Neural progenitor cell (in vitro differentiated cells): ENCODE results near the gene MTG2. TPM values are rescaled to one million over a fixed set of nuclear protein-coding genes. Genes with fewer than 3 reads are reported as not detected.

ENCODE experiments used
- DNase-seq: peaks from one replicate; pipeline ENCODE4 v3.0.0-alpha.2; 2016; ENCODE audit warnings: low spot score
- H2AFZ ChIP-seq: fragments of 200-600 bp; sonication (generic); replicated peaks from 2 replicates; pipeline ENCODE4 v1.6.1; 2016; ENCODE audit warnings: antibody characterized with exemption
- H3F3A ChIP-seq: fragments of 200-600 bp; sonication (generic); 2 replicates; pipeline ENCODE4 v1.6.1; 2016; ENCODE audit warnings: antibody characterized with exemption, low read depth
- H3K27ac ChIP-seq: fragments of 200-600 bp; sonication (generic); 2 replicates; pipeline ENCODE4 v1.5.1; 2016; ENCODE audit warnings: mild to moderate bottlenecking
- H3K27me3 ChIP-seq: fragments of 200-600 bp; sonication (generic); 2 replicates; pipeline ENCODE4 v1.6.1; 2016; ENCODE audit warnings: mild to moderate bottlenecking, moderate library complexity
- H3K36me3 ChIP-seq: fragments of 200-600 bp; sonication (generic); 2 replicates; pipeline ENCODE4 v1.5.1; 2016
- H3K4me1 ChIP-seq: fragments of 200-600 bp; sonication (generic); 2 replicates; pipeline ENCODE4 v1.6.1; 2016; ENCODE audit warnings: mixed run types
- H3K4me2 ChIP-seq: fragments of 200-600 bp; sonication (generic); 2 replicates; pipeline ENCODE4 v1.6.1; 2016
- H3K4me3 ChIP-seq: fragments of 200-600 bp; sonication (generic); 2 replicates; pipeline ENCODE4 v1.5.1; 2016
- H3K79me2 ChIP-seq: fragments of 200-600 bp; sonication (generic); 2 replicates; pipeline ENCODE4 v1.6.1; 2016; ENCODE audit warnings: low read depth
- H3K9ac ChIP-seq: fragments of 200-600 bp; sonication (generic); 2 replicates; pipeline ENCODE4 v1.6.1; 2016
- H3K9me3 ChIP-seq: fragments of 200-600 bp; sonication (generic); 2 replicates; pipeline ENCODE4 v1.5.1; 2016; ENCODE audit warnings: low read depth
- H4K20me1 ChIP-seq: fragments of 200-600 bp; sonication (generic); 2 replicates; pipeline ENCODE4 v1.6.1; 2016; ENCODE audit warnings: low read depth
- H3K27ac Mint-ChIP-seq: 3 replicates; pipeline ENCODE4 v1.8.0; 2021; ENCODE audit warnings: mixed read lengths
- H3K27me3 Mint-ChIP-seq: 2 replicates; pipeline ENCODE4 v1.8.0; 2022; ENCODE audit warnings: low read depth, mild to moderate bottlenecking, inconsistent platforms, moderate library complexity, mixed read lengths; ENCODE audit not compliant: insufficient read depth
- H3K36me3 Mint-ChIP-seq: 3 replicates; pipeline ENCODE4 v1.8.0; 2021; ENCODE audit warnings: mixed read lengths
- H3K4me1 Mint-ChIP-seq: 3 replicates; pipeline ENCODE4 v1.8.0; 2021; ENCODE audit warnings: mixed read lengths
- H3K4me3 Mint-ChIP-seq: 3 replicates; pipeline ENCODE4 v1.8.0; 2021; ENCODE audit warnings: mild to moderate bottlenecking, moderate library complexity, mixed read lengths
- H3K9me3 Mint-ChIP-seq: 3 replicates; pipeline ENCODE4 v1.8.0; 2020; ENCODE audit warnings: mixed read lengths
- EZH2 ChIP-seq: fragments of 200-600 bp; sonication (generic); IDR thresholded peaks from 2 replicates; pipeline ENCODE4 v1.6.1; 2017; ENCODE audit warnings: antibody characterized with exemption, mild to moderate bottlenecking, moderate library complexity
- EZH2phosphoT487 ChIP-seq: fragments of 200-600 bp; sonication (generic); IDR thresholded peaks from 2 replicates; pipeline ENCODE4 v1.6.1; 2017; ENCODE audit warnings: antibody characterized with exemption
- total RNA-seq: library from RNA; depleted of rRNA; stranded (reverse); fragments of >200 nt; gene quantifications from 2 replicates; pipeline ENCODE4 v1.2.3, GENCODE V29; 2015; ENCODE audit warnings: low replicate concordance
- TF ChIP-seq, protein P1 (sequence below): fragments of 200-600 bp; sonication (generic); IDR thresholded peaks from 2 replicates; pipeline ENCODE4 v1.5.1; 2017; ENCODE audit warnings: antibody characterized with exemption, mild to moderate bottlenecking

The MTG2 gene
- total RNA-seq, 1 donor from 2014 or later: 16.2 TPM

- Histone ChIP-seq H3K27me3 (no peaks in the 10 kb centered on the region), H3K9ac (peak overlapping the region; percentile 93)
- peak; percentile 28 for DNase-seq
Observed at GRCh38 chr20:62183426-62184142, 756 bp downstream of the MTG2 start.

GRCh38 chr20:62186096-62186426 is 3.2 kb downstream of the MTG2 start:
- H3K4me3 Mint-ChIP-seq: no peak overlapping the region

More at GRCh38 chr20:62183426-62184142, 756 bp downstream of the MTG2 start:
- Mint-ChIP-seq H3K4me3 (peak overlapping the region; percentile 96), H3K9me3 (no peaks in the 10 kb centered on the region), H3K36me3 (no peaks in the 10 kb centered on the region), H3K27ac (peak overlapping the region; percentile 38), H3K27me3 (peaks cover 3% of the 10 kb centered on the region), H3K4me1 (peaks cover 17% of the 10 kb centered on the region)
- peak overlapping the region; percentile 95 for H3K4me3 ChIP-seq
- peaks cover 35% of the 10 kb centered on the region for H3F3A ChIP-seq
- no peaks in the 10 kb centered on the region for H3K9me3 ChIP-seq
- H4K20me1 ChIP-seq: no peaks in the 10 kb centered on the region
- H3K4me1 ChIP-seq: peaks cover 10% of the 10 kb centered on the region
- peak overlapping the region; percentile 80 for H2AFZ ChIP-seq
- TF ChIP-seq, protein P1, sequence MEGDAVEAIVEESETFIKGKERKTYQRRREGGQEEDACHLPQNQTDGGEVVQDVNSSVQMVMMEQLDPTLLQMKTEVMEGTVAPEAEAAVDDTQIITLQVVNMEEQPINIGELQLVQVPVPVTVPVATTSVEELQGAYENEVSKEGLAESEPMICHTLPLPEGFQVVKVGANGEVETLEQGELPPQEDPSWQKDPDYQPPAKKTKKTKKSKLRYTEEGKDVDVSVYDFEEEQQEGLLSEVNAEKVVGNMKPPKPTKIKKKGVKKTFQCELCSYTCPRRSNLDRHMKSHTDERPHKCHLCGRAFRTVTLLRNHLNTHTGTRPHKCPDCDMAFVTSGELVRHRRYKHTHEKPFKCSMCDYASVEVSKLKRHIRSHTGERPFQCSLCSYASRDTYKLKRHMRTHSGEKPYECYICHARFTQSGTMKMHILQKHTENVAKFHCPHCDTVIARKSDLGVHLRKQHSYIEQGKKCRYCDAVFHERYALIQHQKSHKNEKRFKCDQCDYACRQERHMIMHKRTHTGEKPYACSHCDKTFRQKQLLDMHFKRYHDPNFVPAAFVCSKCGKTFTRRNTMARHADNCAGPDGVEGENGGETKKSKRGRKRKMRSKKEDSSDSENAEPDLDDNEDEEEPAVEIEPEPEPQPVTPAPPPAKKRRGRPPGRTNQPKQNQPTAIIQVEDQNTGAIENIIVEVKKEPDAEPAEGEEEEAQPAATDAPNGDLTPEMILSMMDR: no peak
- TF ChIP-seq EZH2 (no peak), EZH2phosphoT487 (no peak)
- H3K36me3 ChIP-seq: peaks cover 7% of the 10 kb centered on the region
- peaks cover 45% of the 10 kb centered on the region for H3K79me2 ChIP-seq
- peak overlapping the region; percentile 88 for H3K4me2 ChIP-seq
- H3K27ac ChIP-seq: no peak overlapping the region

DNA sequence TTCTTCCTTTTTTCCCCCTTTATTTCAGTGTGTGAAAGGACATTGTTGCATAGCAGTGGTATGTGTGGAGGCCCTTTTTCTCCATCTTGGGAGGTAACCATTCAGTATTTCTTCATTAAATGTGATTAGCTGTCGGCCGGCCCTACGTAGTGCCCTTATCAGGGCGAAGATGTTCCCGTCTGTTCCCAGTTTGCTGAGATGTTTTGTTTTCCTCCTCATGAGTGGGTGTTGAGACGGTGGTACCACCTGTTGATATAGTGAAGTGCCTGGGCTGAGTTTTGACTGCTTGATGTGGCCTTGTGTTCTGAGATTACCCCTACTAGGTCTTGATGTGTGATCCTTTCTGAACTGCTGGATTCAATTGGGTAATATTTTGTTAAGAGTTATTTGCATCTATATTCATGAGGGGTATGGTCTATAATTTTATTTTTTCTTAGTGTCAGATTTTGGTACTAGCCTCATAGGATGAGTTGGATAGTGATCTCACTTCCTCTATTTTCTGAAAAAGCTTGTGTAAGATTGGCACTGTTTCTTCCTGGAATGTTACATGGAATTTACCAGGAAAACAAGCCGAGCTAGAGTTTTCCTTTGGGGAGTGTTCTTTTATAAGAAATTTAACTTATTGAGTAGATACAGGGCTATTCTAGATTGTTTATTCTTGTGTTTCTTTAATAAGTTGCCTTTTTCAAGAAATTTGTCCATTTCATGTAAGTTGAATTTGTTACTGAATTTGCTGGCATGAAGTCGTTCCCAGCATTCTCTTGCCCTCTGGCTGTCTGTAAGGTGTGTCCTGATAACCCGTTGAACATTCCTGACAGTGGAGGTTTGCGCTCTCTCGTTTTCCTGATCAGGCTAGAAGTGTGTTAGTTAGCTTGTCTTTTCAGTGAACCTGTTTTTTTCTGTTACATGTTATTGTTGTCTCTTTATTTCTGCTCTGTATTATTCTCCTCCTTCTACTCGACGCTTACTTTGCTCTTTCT is 4.3 kb downstream of the MTG2 start:
- H3K9ac ChIP-seq: no peak overlapping the region
- Mint-ChIP-seq H3K36me3 (peaks cover 2% of the 10 kb centered on the region), H3K4me1 (peaks cover 11% of the 10 kb centered on the region), H3K27ac (peak overlapping the region; percentile 5), H3K4me3 (peak overlapping the region; percentile 2), H3K27me3 (peaks cover 3% of the 10 kb centered on the region), H3K9me3 (no peaks in the 10 kb centered on the region)
- H4K20me1 ChIP-seq: no peaks in the 10 kb centered on the region
- no peaks in the 10 kb centered on the region for H3K36me3 ChIP-seq
- no peak for DNase-seq
- H3K4me2 ChIP-seq: no peak overlapping the region
- no peaks in the 10 kb centered on the region for H3K9me3 ChIP-seq
- H3K27me3 ChIP-seq: no peaks in the 10 kb centered on the region
- peaks cover 48% of the 10 kb centered on the region for H3K79me2 ChIP-seq
- no peak overlapping the region for H3K27ac ChIP-seq
- peaks cover 4% of the 10 kb centered on the region for H3K4me1 ChIP-seq
- H3K4me3 ChIP-seq: no peak overlapping the region
- TF ChIP-seq EZH2phosphoT487 (no peak), EZH2 (no peak)
- TF ChIP-seq, protein P1: no peak
- peaks cover 10% of the 10 kb centered on the region for H3F3A ChIP-seq
- no peak overlapping the region for H2AFZ ChIP-seq

More at GRCh38 chr20:62186096-62186426, 3.2 kb downstream of the MTG2 start:
- Histone ChIP-seq H3K79me2 (peaks cover 48% of the 10 kb centered on the region), H3K9me3 (no peaks in the 10 kb centered on the region), H3K36me3 (no peaks in the 10 kb centered on the region), H3K9ac (no peak overlapping the region), H3K4me1 (peaks cover 10% of the 10 kb centered on the region), H3F3A (peaks cover 21% of the 10 kb centered on the region), H3K4me2 (no peak overlapping the region), H3K27me3 (no peaks in the 10 kb centered on the region), H3K27ac (no peak overlapping the region), H2AFZ (no peak overlapping the region), H3K4me3 (no peak overlapping the region), H4K20me1 (no peaks in the 10 kb centered on the region)
- Mint-ChIP-seq H3K4me1 (peaks cover 17% of the 10 kb centered on the region), H3K36me3 (peaks cover 2% of the 10 kb centered on the region), H3K27me3 (peaks cover 3% of the 10 kb centered on the region), H3K27ac (no peak overlapping the region), H3K9me3 (no peaks in the 10 kb centered on the region)
- no peak for DNase-seq
- TF ChIP-seq EZH2 (no peak), EZH2phosphoT487 (no peak)
- TF ChIP-seq, protein P1: no peak
